PC-3 (cell line): Measurements from ENCODE around the gene COX18. TPM values are rescaled to one million over a fixed set of nuclear protein-coding genes. Genes with fewer than 3 reads are reported as not detected.

ENCODE experiments used
- ATAC-seq: fragments of 200-7000 bp; cut with Tn5 transposase; 2 replicates; pipeline ENCODE4 v1.9.1; 2020; ENCODE audit warnings: mild to moderate bottlenecking, moderate library complexity
- BruUV-seq: library from RNA; stranded (reverse); fragments of 400-500 nt; replicated peaks from 2 replicates; lab custom pipeline; 2021; lab: Mats Ljungman, UMichigan
- CTCF ChIA-PET: fragments of 300-600 bp; sonication (Branson Sonifier 250); formaldehyde crosslinking; loops from one replicate; lab custom pipeline; 2022; ENCODE audit warnings: antibody characterized with exemption; lab: Charles Lee
- POLR2A ChIA-PET: fragments of 300-600 bp; sonication (Branson Sonifier 250); formaldehyde crosslinking; loops from one replicate; lab custom pipeline; 2022; ENCODE audit warnings: antibody characterized with exemption; ENCODE audit not compliant: unreplicated experiment; lab: Charles Lee
- DNase-seq: peaks from one replicate; pipeline ENCODE4 v3.0.0-alpha.2; 2015
- H2AFZ ChIP-seq: fragments of 300-600 bp; sonication (generic); 2 replicates; pipeline ENCODE4 v1.6.0; 2016; ENCODE audit warnings: antibody characterized with exemption, low read length
- H3F3A ChIP-seq: fragments of 300-600 bp; sonication (generic); one replicate; pipeline ENCODE4 v1.6.0; 2017; ENCODE audit warnings: antibody characterized with exemption, low read length, control low read depth, mild to moderate bottlenecking; ENCODE audit not compliant: unreplicated experiment
- H3K27ac ChIP-seq: fragments of 300-600 bp; sonication (generic); 2 replicates; pipeline ENCODE4 v1.5.1; 2016; ENCODE audit warnings: mild to moderate bottlenecking, low read length
- H3K27me3 ChIP-seq: fragments of 300-600 bp; sonication (generic); 2 replicates; pipeline ENCODE4 v1.6.1; 2016; ENCODE audit warnings: low read length, mixed read lengths
- H3K36me3 ChIP-seq: fragments of 300-600 bp; sonication (generic); 2 replicates; pipeline ENCODE4 v1.6.1; 2016; ENCODE audit warnings: low read depth, mixed run types, low read length, mixed read lengths
- H3K4me1 ChIP-seq: fragments of 300-600 bp; sonication (generic); 2 replicates; pipeline ENCODE4 v1.5.1; 2016; ENCODE audit warnings: low read length; ENCODE audit not compliant: insufficient read depth
- H3K4me2 ChIP-seq: fragments of 300-600 bp; sonication (generic); 2 replicates; pipeline ENCODE4 v1.6.0; 2016; ENCODE audit warnings: low read length
- H3K4me3 ChIP-seq: fragments of 300-600 bp; sonication (generic); 2 replicates; pipeline ENCODE4 v1.5.1; 2016; ENCODE audit warnings: mild to moderate bottlenecking, low read length, mixed read lengths
- H3K79me2 ChIP-seq: fragments of 300-600 bp; sonication (generic); 2 replicates; pipeline ENCODE4 v1.6.1; 2017; ENCODE audit warnings: low read length, mixed read lengths
- H3K9ac ChIP-seq: fragments of 300-600 bp; sonication (generic); 2 replicates; pipeline ENCODE4 v1.6.0; 2016; ENCODE audit warnings: mild to moderate bottlenecking, low read length
- H3K9me2 ChIP-seq: fragments of 300-600 bp; sonication (generic); replicated peaks from 2 replicates; pipeline ENCODE4 v1.6.1; 2016; ENCODE audit warnings: mixed run types, low read length, mixed read lengths
- H3K9me3 ChIP-seq: fragments of 300-600 bp; sonication (generic); 2 replicates; pipeline ENCODE4 v1.6.1; 2016; ENCODE audit warnings: low read length, mixed read lengths
- H4K20me1 ChIP-seq: fragments of 300-600 bp; sonication (generic); 2 replicates; pipeline ENCODE4 v1.6.1; 2016; ENCODE audit warnings: low read length, mixed read lengths
- EZH2 ChIP-seq: fragments of 300-600 bp; sonication (generic); IDR thresholded peaks from one replicate; pipeline ENCODE4 v1.6.1; 2017; ENCODE audit warnings: antibody characterized with exemption, mild to moderate bottlenecking, low read length; ENCODE audit not compliant: unreplicated experiment
- EZH2phosphoT487 ChIP-seq: fragments of 300-600 bp; sonication (generic); IDR thresholded peaks from 2 replicates; pipeline ENCODE4 v1.6.1; 2018; ENCODE audit warnings: mild to moderate bottlenecking, antibody characterized with exemption, low read length, borderline replicate concordance
- intact Hi-C: fragments of 100-400 bp; cut with micrococcal nuclease; formaldehyde crosslinking; loops from 2 replicates; pipeline ENCODE4 v1.9.0; 2023
- total RNA-seq: library from RNA; depleted of rRNA; stranded (reverse); fragments of >200 nt; gene quantifications from 2 replicates; pipeline ENCODE4 v1.2.3, GENCODE V29; 2014
- TF ChIP-seq, protein P1 (sequence below): fragments of 300-600 bp; sonication (generic); conservative IDR thresholded peaks from 2 replicates; pipeline ENCODE4 v1.5.1; 2017; ENCODE audit warnings: antibody characterized with exemption, low read depth, mild to moderate bottlenecking, low read length

COX18 gene
- total RNA-seq, 1 experiment from 2014 or later: 32.8 TPM

DNA sequence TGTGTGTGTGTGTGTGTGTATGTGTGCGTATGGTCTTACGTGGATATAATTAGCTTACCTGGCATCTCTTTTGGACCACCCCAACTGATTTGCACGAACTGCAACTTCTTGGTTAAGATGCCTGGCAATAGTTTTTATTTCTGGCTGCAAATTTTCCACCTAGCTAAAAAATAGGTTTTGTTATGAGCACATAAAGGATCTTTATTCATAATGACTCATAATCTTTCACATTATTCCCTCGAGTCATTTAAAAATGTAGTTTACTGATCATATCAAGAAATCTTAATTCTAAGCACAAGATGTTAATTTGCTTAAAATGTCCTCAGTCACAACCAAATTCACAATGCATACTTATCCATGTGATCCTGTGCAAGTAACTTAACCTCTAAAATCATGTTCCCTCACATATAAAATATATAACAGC is 1.5 kb downstream of the COX18 start:
- ChIA-PET POLR2A (no interaction called here), CTCF (no interaction called here)
- Histone ChIP-seq H3K9me2 (no peaks in the 10 kb centered on the region), H3K27ac (peak overlapping the region; percentile 86), H3K79me2 (peaks cover 31% of the 10 kb centered on the region), H3F3A (peaks cover 4% of the 10 kb centered on the region), H4K20me1 (no peaks in the 10 kb centered on the region), H3K4me2 (peak overlapping the region; percentile 90), H3K4me3 (peak overlapping the region; percentile 93), H2AFZ (peak overlapping the region; percentile 78), H3K4me1 (peaks cover 16% of the 10 kb centered on the region), H3K27me3 (no peaks in the 10 kb centered on the region), H3K9me3 (no peaks in the 10 kb centered on the region), H3K36me3 (peaks cover 15% of the 10 kb centered on the region; the same call in 1 of the 2 replicates), H3K9ac (peak overlapping the region; percentile 95)
- peak; percentile 64 for DNase-seq
- intact Hi-C loops: no loop called here
- no peak for TF ChIP-seq EZH2
- no peak for TF ChIP-seq EZH2phosphoT487
- ATAC-seq: no peak
- no TSS peak for BruUV-seq

DNA sequence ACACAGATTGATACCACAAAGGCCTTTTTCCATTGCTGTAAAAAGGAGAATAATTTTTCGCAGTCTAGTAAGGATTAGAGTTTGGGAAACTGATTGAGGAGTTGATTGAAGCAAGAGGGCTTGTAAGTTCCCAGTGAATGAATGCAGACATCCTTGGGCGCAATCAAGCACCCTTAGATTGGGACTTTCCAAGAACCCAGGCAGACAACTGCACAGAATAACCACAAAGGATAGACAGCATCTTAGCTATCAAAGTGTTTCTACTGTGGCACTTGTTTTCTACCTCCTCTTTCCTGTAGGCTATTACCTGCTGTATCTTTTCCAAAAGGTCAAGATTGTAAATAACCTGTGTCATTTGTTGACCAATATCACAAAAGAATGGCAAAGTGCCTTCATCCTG is 2.6 kb downstream of the COX18 start:
- no peak overlapping the region for H3K27ac ChIP-seq
- no peak overlapping the region for H2AFZ ChIP-seq
- intact Hi-C loops: no loop called here
- H3K9me3 ChIP-seq: no peaks in the 10 kb centered on the region
- no peaks in the 10 kb centered on the region for H3K9me2 ChIP-seq
- H3K4me3 ChIP-seq: no peak overlapping the region
- ATAC-seq (no peak), DNase-seq (no peak)
- POLR2A ChIA-PET: no interaction called here
- no peaks in the 10 kb centered on the region for H3K27me3 ChIP-seq
- no peak for TF ChIP-seq EZH2phosphoT487
- TF ChIP-seq, protein P1, sequence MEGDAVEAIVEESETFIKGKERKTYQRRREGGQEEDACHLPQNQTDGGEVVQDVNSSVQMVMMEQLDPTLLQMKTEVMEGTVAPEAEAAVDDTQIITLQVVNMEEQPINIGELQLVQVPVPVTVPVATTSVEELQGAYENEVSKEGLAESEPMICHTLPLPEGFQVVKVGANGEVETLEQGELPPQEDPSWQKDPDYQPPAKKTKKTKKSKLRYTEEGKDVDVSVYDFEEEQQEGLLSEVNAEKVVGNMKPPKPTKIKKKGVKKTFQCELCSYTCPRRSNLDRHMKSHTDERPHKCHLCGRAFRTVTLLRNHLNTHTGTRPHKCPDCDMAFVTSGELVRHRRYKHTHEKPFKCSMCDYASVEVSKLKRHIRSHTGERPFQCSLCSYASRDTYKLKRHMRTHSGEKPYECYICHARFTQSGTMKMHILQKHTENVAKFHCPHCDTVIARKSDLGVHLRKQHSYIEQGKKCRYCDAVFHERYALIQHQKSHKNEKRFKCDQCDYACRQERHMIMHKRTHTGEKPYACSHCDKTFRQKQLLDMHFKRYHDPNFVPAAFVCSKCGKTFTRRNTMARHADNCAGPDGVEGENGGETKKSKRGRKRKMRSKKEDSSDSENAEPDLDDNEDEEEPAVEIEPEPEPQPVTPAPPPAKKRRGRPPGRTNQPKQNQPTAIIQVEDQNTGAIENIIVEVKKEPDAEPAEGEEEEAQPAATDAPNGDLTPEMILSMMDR: no peak
- no peak for TF ChIP-seq EZH2
- H3K79me2 ChIP-seq: peaks cover 31% of the 10 kb centered on the region
- peaks cover 16% of the 10 kb centered on the region for H3K4me1 ChIP-seq
- peaks cover 4% of the 10 kb centered on the region for H3F3A ChIP-seq
- CTCF ChIA-PET: interaction anchor here (0.7 kb wide), 1 partner anchor 1733 kb away, joined by 3 read pairs; no protein-coding TSS in a partner anchor
- no peak overlapping the region for H3K9ac ChIP-seq
- H3K36me3 ChIP-seq: peaks cover 11% of the 10 kb centered on the region; the same call in 1 of the 2 replicates
- no TSS peak for BruUV-seq
- H3K4me2 ChIP-seq: no peak overlapping the region
- H4K20me1 ChIP-seq: no peaks in the 10 kb centered on the region

DNA sequence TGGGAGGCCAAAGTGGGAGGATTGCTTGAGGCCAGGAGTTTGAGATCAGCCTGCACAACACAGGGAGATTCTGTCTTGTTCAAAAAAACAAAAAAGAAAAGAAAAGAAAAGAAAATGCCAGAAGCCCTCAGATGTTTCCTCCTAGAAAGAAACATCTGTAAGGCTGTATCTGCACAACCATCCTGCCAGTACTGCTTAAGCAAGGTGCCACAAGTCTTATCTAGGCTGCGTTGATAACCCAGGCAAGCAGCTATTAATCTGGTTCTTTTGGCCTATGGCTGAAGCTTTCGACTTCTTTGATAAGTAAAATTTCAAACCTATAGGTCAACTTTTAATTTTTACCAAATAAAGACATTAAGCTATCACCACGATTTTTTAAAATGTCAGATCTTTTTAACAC is 3.1 kb downstream of the COX18 start:
- H3K9ac ChIP-seq: no peak overlapping the region
- POLR2A ChIA-PET: no interaction called here
- peaks cover 11% of the 10 kb centered on the region; the same call in 1 of the 2 replicates for H3K36me3 ChIP-seq
- DNase-seq (no peak), ATAC-seq (no peak)
- peaks cover 16% of the 10 kb centered on the region for H3K4me1 ChIP-seq
- CTCF ChIA-PET: no interaction called here
- TF ChIP-seq, protein P1: no peak
- no peak for TF ChIP-seq EZH2
- TF ChIP-seq EZH2phosphoT487: no peak
- BruUV-seq: no TSS peak
- no peak overlapping the region for H3K4me2 ChIP-seq
- no peaks in the 10 kb centered on the region for H3K9me3 ChIP-seq
- no peaks in the 10 kb centered on the region for H4K20me1 ChIP-seq
- H3K4me3 ChIP-seq: no peak overlapping the region
- no peak overlapping the region for H2AFZ ChIP-seq
- H3K79me2 ChIP-seq: peaks cover 31% of the 10 kb centered on the region
- no peaks in the 10 kb centered on the region for H3K27me3 ChIP-seq
- peaks cover 4% of the 10 kb centered on the region for H3F3A ChIP-seq
- no peaks in the 10 kb centered on the region for H3K9me2 ChIP-seq
- H3K27ac ChIP-seq: no peak overlapping the region
- intact Hi-C loops: no loop called here
